HepG2 (cell line): ENCODE results near the gene SNX10. TPM values are rescaled to one million over a fixed set of nuclear protein-coding genes. Genes with fewer than 3 reads are reported as not detected.

Source experiments
- CBX1 ChIP-seq: IDR thresholded peaks from one replicate; pipeline ENCODE4 v1.6.1; 2016; ENCODE audit warnings: antibody characterized with exemption, low read depth
- MED1 ChIP-seq: sonication (generic); formaldehyde crosslinking; IDR thresholded peaks from 2 replicates; pipeline ENCODE4 v1.4.0; 2020; ENCODE audit warnings: missing genetic modification reagents
- NKX3-1 ChIP-seq: sonication (generic); formaldehyde crosslinking; IDR thresholded peaks from 2 replicates; pipeline ENCODE4 v1.5.0; 2020; ENCODE audit warnings: missing genetic modification reagents
- ONECUT2 ChIP-seq: sonication (generic); formaldehyde crosslinking; IDR thresholded peaks from 2 replicates; pipeline ENCODE4 v1.4.0; 2020; ENCODE audit warnings: missing genetic modification reagents
- PITX1 ChIP-seq: sonication (generic); formaldehyde crosslinking; IDR thresholded peaks from 2 replicates; pipeline ENCODE4 v1.5.1; 2020; ENCODE audit warnings: mild to moderate bottlenecking, missing genetic modification reagents
- PPARG ChIP-seq: conservative IDR thresholded peaks from 2 replicates; pipeline ENCODE4 v1.6.1; 2016; ENCODE audit warnings: missing biosample characterization, missing genetic modification reagents
- REPIN1 ChIP-seq: sonication (generic); formaldehyde crosslinking; IDR thresholded peaks from 2 replicates; pipeline ENCODE4 v1.8.0; 2022; ENCODE audit warnings: missing genetic modification reagents, low read depth, mild to moderate bottlenecking, borderline replicate concordance
- SNAPC2 ChIP-seq: sonication (generic); formaldehyde crosslinking; IDR thresholded peaks from 2 replicates; pipeline ENCODE4 v1.8.1; 2022; ENCODE audit warnings: mild to moderate bottlenecking, missing genetic modification reagents
- TEAD3 ChIP-seq: optimal IDR thresholded peaks from 2 replicates; pipeline ENCODE3; 2016; ENCODE audit warnings: borderline replicate concordance
- ZMYM3 ChIP-seq: sonication (generic); formaldehyde crosslinking; IDR thresholded peaks from 2 replicates; pipeline ENCODE4 v1.5.1; 2020; ENCODE audit warnings: mild to moderate bottlenecking, missing genetic modification reagents
- ZNF205 ChIP-seq: IDR thresholded peaks from 2 replicates; pipeline ENCODE4 v1.6.1; 2018; ENCODE audit warnings: missing biosample characterization, missing genetic modification reagents
- ZNF333 ChIP-seq: sonication (generic); formaldehyde crosslinking; IDR thresholded peaks from 2 replicates; pipeline ENCODE4 v1.4.0; 2020; ENCODE audit warnings: mild to moderate bottlenecking, missing genetic modification reagents, borderline replicate concordance
- ZNF609 ChIP-seq: sonication (generic); formaldehyde crosslinking; IDR thresholded peaks from 2 replicates; pipeline ENCODE4 v1.4.0; 2020; ENCODE audit warnings: mild to moderate bottlenecking, missing genetic modification reagents, borderline replicate concordance
- ZNF670 ChIP-seq: sonication (generic); formaldehyde crosslinking; IDR thresholded peaks from 2 replicates; pipeline ENCODE4 v1.8.0; 2022; ENCODE audit warnings: mild to moderate bottlenecking, missing genetic modification reagents, borderline replicate concordance
- ZNF780A ChIP-seq: sonication (generic); formaldehyde crosslinking; IDR thresholded peaks from 2 replicates; pipeline ENCODE4 v1.8.0; 2022; ENCODE audit warnings: mild to moderate bottlenecking, missing genetic modification reagents, moderate library complexity
- ZNF792 ChIP-seq: IDR thresholded peaks from 2 replicates; pipeline ENCODE4 v1.6.1; 2016
- polyA plus RNA-seq, 8 experiments: library from polyadenylated mRNA; depleted of rRNA in 3 of 8; stranded (reverse) in 7 of 8; unstranded in 1 of 8; fragments of >200 nt; fragmentation: Illumina TruSeq in 4 of 8; extraction: Trizol in 4 of 8; gene quantifications; 2 replicates each; pipeline versions ENCODE4 v1.2.1 to v1.2.3, GENCODE V29; 2011 to 2016; ENCODE audit warnings: low read depth in 4 of 8, missing spikeins in 1 of 8, mixed read lengths in 1 of 8; ENCODE audit not compliant: insufficient read depth in 1 of 8
- total RNA-seq, 5 experiments: library from RNA; depleted of rRNA; stranded (reverse); fragments of >200 nt; fragmentation: Illumina TruSeq; extraction: Trizol; gene quantifications; 2 replicates each; pipeline ENCODE4 v1.2.3, GENCODE V29; 2016; ENCODE audit warnings: low read depth in 1 of 5
- TF ChIP-seq, protein P1 (sequence below): sonication (generic); formaldehyde crosslinking; IDR thresholded peaks from 2 replicates; pipeline ENCODE4 v1.5.0; 2020; ENCODE audit warnings: missing genetic modification reagents
- TF ChIP-seq, protein P2 (sequence below): sonication (generic); formaldehyde crosslinking; IDR thresholded peaks from 2 replicates; pipeline ENCODE4 v1.8.1; 2023; ENCODE audit warnings: mild to moderate bottlenecking, missing genetic modification reagents
- TF ChIP-seq, protein P3 (sequence below): sonication (generic); formaldehyde crosslinking; conservative IDR thresholded peaks from 2 replicates; pipeline ENCODE4 v1.4.0; 2020; ENCODE audit warnings: mild to moderate bottlenecking, missing genetic modification reagents, moderate library complexity

SNX10 gene
- total and polyA plus RNA-seq, 2 of the 13 experiments (the other 11 are each of a cell fraction or from before 2014, with no cell fraction given): 26.0 to 27.6 TPM

GRCh38 chr7:26305090-26305868, 13.6 kb downstream of the SNX10 start (continued):
- TF ChIP-seq, protein P1, sequence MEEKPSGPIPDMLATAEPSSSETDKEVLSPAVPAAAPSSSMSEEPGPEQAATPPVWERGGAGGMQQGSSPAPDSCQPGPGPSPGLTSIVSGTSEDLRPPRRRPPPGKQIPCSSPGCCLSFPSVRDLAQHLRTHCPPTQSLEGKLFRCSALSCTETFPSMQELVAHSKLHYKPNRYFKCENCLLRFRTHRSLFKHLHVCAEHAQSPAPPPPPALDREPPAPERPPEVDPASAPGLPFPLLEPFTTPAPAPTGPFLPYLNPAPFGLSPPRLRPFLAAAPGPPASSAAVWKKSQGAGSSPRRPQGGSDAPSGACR (CRISPR knock-in tag): 0 out of 2 replicates have a peak, but pooled peaks have one; percentile 50
- TF ChIP-seq ONECUT2: 0 out of 2 replicates have a peak, but pooled peaks have one; percentile 11
- TF ChIP-seq ZNF205 (CRISPR knock-in tag): peak; percentile 35; the same call in 1 of the 2 replicates
- TF ChIP-seq PITX1: peak; percentile 50; the same call in 1 of the 2 replicates
- TF ChIP-seq ZNF780A (CRISPR knock-in tag): no peak
- TF ChIP-seq PPARG (CRISPR knock-in tag): peak; percentile 76
- TF ChIP-seq TEAD3: peak; percentile 22
- TF ChIP-seq MED1: peak; percentile 91
- 0 out of 2 replicates have a peak, but pooled peaks have one; percentile 70 for TF ChIP-seq NKX3-1 (CRISPR knock-in tag)
- no peak for TF ChIP-seq REPIN1
- no peak for TF ChIP-seq CBX1
- TF ChIP-seq ZNF333 (CRISPR knock-in tag): no peak
- TF ChIP-seq ZNF792 (CRISPR knock-in tag): 0 out of 2 replicates have a peak, but pooled peaks have one; percentile 31
- TF ChIP-seq, protein P2, sequence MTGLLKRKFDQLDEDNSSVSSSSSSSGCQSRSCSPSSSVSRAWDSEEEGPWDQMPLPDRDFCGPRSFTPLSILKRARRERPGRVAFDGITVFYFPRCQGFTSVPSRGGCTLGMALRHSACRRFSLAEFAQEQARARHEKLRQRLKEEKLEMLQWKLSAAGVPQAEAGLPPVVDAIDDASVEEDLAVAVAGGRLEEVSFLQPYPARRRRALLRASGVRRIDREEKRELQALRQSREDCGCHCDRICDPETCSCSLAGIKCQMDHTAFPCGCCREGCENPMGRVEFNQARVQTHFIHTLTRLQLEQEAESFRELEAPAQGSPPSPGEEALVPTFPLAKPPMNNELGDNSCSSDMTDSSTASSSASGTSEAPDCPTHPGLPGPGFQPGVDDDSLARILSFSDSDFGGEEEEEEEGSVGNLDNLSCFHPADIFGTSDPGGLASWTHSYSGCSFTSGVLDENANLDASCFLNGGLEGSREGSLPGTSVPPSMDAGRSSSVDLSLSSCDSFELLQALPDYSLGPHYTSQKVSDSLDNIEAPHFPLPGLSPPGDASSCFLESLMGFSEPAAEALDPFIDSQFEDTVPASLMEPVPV (CRISPR knock-in tag): no peak
- TF ChIP-seq, protein P3, sequence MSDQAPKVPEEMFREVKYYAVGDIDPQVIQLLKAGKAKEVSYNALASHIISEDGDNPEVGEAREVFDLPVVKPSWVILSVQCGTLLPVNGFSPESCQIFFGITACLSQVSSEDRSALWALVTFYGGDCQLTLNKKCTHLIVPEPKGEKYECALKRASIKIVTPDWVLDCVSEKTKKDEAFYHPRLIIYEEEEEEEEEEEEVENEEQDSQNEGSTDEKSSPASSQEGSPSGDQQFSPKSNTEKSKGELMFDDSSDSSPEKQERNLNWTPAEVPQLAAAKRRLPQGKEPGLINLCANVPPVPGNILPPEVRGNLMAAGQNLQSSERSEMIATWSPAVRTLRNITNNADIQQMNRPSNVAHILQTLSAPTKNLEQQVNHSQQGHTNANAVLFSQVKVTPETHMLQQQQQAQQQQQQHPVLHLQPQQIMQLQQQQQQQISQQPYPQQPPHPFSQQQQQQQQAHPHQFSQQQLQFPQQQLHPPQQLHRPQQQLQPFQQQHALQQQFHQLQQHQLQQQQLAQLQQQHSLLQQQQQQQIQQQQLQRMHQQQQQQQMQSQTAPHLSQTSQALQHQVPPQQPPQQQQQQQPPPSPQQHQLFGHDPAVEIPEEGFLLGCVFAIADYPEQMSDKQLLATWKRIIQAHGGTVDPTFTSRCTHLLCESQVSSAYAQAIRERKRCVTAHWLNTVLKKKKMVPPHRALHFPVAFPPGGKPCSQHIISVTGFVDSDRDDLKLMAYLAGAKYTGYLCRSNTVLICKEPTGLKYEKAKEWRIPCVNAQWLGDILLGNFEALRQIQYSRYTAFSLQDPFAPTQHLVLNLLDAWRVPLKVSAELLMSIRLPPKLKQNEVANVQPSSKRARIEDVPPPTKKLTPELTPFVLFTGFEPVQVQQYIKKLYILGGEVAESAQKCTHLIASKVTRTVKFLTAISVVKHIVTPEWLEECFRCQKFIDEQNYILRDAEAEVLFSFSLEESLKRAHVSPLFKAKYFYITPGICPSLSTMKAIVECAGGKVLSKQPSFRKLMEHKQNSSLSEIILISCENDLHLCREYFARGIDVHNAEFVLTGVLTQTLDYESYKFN: peak; percentile 79
- peak; percentile 58; the same call in 1 of the 2 replicates for TF ChIP-seq ZNF609
- TF ChIP-seq ZMYM3: 0 out of 2 replicates have a peak, but pooled peaks have one; percentile 2
- TF ChIP-seq ZNF670 (CRISPR knock-in tag): peak; percentile 50; the same call in 1 of the 2 replicates
- peak; percentile 41; the same call in 1 of the 2 replicates for TF ChIP-seq SNAPC2 (CRISPR knock-in tag)
